Fibroblast of lung (primary cell): ENCODE results near the gene GSG1L2.

Source experiments
- EZH2 ChIP-seq: IDR thresholded peaks from 2 replicates; pipeline ENCODE4 v1.5.1; 2012; ENCODE audit warnings: low read length, control low read depth, mild to moderate bottlenecking; ENCODE audit errors: missing control alignments
- TF ChIP-seq, protein P1 (sequence below), 2 donors: IDR thresholded peaks in 1 of 2; conservative IDR thresholded peaks in 1 of 2; 1 replicate in 1 of 2; 2 replicates in 1 of 2; pipeline ENCODE4 v1.5.1; 2011 to 2012; ENCODE audit warnings: low read length in 2 of 2, control low read depth in 1 of 2, inconsistent platforms in 1 of 2, low read depth in 1 of 2, mild to moderate bottlenecking in 1 of 2

- TF ChIP-seq, protein P1, sequence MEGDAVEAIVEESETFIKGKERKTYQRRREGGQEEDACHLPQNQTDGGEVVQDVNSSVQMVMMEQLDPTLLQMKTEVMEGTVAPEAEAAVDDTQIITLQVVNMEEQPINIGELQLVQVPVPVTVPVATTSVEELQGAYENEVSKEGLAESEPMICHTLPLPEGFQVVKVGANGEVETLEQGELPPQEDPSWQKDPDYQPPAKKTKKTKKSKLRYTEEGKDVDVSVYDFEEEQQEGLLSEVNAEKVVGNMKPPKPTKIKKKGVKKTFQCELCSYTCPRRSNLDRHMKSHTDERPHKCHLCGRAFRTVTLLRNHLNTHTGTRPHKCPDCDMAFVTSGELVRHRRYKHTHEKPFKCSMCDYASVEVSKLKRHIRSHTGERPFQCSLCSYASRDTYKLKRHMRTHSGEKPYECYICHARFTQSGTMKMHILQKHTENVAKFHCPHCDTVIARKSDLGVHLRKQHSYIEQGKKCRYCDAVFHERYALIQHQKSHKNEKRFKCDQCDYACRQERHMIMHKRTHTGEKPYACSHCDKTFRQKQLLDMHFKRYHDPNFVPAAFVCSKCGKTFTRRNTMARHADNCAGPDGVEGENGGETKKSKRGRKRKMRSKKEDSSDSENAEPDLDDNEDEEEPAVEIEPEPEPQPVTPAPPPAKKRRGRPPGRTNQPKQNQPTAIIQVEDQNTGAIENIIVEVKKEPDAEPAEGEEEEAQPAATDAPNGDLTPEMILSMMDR (conservative IDR thresholded peaks at IDR 0.05 in 1 of 2, IDR thresholded peaks at IDR 0.05 in 1 of 2; ENCODE audit: low read depth in 1 of 2, low read length in 2 of 2), result no peak
- TF ChIP-seq EZH2, result no peak
These were observed 39.0 kb upstream of the GSG1L2 start for GRCh38 chr17:9860851-9861250.
